NCI-H2227 (cell line): Measurements from ENCODE around the gene ITGA4.
"Not testable (repeated sequence)": the region's sequence is repeated elsewhere in the genome, so short reads cannot be mapped to it uniquely, and the experiment has no call there.

Experiments used
- DNase-seq: peaks from one replicate; lab custom pipeline; 2025; ENCODE audit not compliant: unreplicated experiment; lab: John Stamatoyannopoulos, UW

The ITGA4 gene

DNA sequence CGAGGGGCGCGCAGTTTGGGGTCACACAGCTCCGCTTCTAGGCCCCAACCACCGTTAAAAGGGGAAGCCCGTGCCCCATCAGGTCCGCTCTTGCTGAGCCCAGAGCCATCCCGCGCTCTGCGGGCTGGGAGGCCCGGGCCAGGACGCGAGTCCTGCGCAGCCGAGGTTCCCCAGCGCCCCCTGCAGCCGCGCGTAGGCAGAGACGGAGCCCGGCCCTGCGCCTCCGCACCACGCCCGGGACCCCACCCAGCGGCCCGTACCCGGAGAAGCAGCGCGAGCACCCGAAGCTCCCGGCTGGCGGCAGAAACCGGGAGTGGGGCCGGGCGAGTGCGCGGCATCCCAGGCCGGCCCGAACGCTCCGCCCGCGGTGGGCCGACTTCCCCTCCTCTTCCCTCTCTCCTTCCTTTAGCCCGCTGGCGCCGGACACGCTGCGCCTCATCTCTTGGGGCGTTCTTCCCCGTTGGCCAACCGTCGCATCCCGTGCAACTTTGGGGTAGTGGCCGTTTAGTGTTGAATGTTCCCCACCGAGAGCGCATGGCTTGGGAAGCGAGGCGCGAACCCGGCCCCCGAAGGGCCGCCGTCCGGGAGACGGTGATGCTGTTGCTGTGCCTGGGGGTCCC, at the start of gene ITGA4:
Gene ITGA4, plus strand, starts transcription at position 266 of the 620 bp plus-strand sequence. Its CDS starts 269 bp downstream, at position 535.
- DNase-seq: peak; percentile 93

DNA sequence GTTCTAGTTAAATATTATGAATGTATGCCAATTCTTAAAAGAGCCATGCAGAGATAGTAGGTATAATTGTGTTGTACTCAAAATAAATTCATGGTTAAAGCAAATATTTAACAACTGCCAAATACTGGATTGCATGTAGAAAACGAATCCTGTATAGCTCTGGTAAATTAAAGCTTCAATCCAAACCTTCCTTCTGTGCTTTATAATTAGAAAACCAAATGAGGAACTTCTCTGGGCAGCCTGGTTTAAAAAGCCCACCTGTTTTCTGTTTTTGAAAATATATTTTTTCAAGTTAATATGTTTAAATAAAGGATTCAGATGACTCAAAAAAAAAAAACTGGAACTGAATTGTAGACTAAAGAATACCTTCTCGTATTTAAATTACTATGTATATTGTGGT, 48.3 kb upstream of the ITGA4 start:
- no peak for DNase-seq

DNA sequence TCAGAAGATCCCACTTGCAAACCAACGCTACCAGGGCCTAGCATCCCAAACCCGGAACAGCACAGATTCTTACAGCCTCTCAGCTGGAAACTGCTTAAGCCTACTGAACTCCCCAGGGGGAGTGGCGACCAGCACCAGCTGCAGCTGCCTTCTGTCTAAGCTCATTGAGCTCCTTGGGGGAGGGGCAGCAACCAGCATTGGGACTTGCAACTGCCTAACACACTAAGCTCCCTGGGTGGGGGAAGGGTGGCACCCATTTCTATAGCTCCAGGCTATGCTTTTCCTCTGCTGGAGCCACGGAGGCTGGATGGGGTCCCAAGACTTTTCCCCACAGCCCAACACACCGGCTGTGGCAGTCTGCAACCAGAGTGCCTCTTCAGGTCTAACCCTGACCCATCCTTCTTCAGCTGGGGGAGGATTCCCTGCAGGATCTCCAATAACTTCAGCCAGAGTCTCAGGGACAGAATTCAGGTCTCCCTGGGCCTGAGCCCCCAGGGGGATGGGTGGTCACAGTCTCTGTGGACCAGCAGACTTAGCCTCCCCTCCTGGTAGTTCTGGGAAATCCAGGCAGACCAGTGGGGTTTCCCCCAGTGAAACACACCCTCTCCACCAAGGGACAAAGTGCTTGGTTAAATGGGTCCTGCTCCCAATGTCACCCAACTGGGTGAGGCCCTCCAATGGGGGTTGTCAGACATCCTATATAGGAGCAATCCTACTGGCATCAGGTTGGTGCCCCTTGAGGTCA, 45.9 kb upstream of the ITGA4 start:
- DNase-seq: peak; percentile 80

DNA sequence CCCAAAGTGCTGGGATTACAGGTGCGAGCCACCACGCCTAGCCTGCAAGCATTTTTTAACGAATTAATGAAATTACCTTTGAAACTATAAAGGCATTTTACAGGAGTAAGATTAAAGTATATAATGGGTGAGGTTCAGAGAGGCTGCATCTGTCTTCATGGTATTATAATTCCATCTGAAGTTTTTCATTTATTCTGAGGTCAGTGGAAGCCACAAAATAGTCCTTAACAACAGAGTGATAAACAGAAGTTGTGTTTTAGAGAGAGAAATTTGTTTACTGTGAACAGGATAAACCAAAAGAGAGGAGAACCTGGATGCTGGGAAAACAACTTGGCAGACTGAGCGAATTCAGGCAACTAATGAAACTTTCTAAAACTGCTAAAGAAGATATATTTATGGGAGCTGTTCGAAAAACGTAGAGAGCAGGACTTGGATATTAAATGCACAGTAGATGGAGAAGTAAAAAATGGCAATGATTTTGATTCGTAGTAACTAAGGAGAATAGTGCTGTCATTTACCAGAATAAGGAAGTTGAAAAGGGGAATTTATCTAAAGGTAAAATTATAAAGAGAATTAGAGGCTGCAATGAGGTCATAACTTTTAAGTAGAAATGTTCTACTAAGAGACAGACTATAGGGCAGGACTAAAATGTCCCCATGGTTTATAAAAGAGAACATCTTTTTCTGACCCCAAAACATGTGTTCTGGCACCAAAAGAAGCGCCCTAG, 37.9 kb upstream of the ITGA4 start:
- no peak for DNase-seq

- no peak for DNase-seq
These were observed 36.7 kb upstream of the ITGA4 start for GRCh38 chr2:181420259-181421130.

- DNase-seq: no peak
These were observed 36.1 kb upstream of the ITGA4 start for GRCh38 chr2:181421131-181421458.

DNA sequence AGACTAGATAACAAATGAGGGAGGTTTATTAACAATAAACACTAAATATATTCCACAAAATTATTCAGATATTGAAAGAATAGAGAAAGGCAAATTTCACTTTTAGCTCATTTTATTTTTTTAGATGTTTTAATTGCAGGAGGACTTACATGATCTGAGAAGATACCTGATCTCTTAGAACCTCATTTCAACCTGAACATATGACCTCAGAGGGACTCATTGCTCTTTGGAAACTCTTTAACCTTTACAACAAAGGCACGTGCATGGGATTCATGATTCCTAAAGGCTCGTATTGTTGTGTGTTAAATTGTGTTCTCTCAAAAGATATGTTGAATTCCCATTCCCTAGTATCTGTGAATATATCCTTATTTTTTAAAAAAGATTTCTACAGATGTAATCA, 35.7 kb upstream of the ITGA4 start:
- DNase-seq: no peak

- DNase-seq: peak; percentile 56
These were observed 30.5 kb upstream of the ITGA4 start for GRCh38 chr2:181426672-181427071.

DNA sequence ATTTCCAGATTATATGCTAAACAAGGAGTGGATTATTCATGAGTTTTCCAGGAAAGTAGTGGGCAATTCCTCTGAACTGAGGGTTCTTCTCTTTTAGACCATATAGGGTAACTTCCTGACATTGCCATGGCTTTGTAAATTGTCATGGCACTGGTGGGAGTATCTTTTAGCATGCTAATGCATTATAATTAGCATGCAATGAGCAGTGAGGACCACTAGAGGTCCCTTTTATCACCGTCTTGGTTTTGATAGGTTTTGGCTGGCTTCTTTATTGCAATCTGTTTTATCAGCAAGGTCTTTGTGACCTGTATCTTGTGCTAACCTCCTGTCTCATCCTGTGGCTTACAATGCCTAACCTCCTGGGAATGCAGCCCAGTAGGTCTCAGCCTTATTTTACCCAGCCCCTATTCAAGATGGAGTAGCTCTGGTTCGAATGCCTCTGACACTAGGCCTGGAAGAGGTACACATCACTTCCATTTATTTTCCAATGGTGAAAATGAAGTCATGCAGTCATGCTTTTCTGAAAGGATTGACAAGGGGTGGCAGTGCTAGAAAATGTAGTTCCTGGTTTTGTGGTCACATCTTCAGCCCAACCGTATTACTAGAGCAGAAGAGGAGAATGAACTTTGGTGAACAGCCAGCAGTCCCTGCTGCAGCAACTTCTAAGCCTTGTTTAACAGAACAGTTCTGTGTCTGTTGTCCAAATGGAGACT, 26.6 kb upstream of the ITGA4 start:
- no peak for DNase-seq

GRCh38 chr2:181431674-181432073, 25.5 kb upstream of the ITGA4 start:
- no peak for DNase-seq

DNA sequence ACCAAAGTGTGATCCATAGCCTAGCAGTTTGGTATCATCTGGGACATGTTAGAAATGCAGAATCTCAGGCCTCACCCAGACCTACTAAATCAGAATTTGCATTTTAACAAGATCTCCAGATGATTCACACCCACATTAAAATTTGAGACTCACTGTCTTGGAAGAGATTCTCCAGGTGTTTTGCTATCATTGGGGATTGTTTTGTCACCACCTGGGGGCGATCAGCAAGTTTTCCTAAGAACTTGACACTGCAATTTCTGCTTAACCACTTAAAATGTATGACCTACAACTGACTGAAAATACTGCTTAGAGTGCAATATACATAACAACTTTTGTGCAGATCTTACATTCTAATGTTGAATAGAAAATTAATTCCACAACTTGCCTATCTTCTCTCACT, 18.9 kb upstream of the ITGA4 start:
- DNase-seq: no peak

DNA sequence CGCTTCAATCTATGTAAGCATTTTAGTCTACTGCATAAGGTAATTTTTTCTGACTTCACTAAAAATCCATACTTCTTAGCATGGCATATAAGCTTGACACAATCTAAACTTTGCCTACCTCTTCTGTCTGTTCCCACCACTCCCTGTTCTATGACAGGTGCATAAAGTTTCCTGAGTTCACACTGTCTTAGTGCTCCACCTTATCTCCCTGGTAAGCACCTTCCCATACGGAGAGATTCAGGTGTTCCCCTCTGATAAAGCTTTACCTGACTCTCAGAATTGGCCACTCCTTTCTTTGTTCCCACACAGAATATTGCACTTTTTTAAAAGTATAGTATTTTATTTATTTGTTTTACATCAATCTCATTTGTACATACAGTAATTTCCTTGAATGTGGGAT, 16.8 kb upstream of the ITGA4 start:
- no peak for DNase-seq

GRCh38 chr2:181440919-181441318, 16.3 kb upstream of the ITGA4 start:
- DNase-seq: no peak

DNA sequence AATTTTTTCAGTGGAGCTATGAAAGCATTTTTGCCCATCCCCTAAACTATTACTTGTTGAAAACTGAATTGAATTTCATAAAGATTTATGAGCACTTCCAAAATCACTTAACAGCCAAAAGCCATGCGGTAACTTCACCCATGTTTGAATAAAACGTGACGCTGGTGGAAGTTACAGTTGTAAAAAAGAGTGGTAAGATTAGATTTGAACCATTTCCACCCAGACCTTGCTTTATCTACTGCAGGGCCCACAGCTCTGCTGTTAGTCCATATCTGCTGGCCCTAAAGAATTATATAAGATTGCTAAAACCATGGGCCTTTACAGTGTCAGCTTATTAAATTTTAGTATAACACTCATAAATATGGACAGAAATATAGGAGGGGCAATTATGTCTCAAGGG, 15.5 kb upstream of the ITGA4 start:
- no peak for DNase-seq

DNA sequence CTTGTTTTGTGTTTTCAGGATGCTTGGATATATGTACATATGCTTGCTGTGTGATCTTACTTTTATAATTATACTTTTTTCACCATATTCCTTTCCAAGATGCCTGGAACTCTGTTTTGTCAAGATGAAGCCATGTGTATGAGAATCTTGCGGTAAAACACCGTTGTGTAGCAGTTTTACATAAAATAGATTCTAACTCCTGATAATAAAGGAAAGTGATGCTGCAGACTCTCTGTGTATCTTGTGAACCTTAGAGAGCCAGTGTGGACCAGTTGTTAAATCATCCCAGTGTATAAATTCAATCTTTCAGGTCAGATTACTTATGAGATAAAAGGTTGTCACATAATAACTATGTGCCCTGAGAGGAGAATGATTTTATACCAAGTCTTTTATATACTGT, 12.5 kb upstream of the ITGA4 start:
- DNase-seq: peak; percentile 90

- no peak for DNase-seq
These were observed 10.2 kb upstream of the ITGA4 start for GRCh38 chr2:181446985-181447384.

DNA sequence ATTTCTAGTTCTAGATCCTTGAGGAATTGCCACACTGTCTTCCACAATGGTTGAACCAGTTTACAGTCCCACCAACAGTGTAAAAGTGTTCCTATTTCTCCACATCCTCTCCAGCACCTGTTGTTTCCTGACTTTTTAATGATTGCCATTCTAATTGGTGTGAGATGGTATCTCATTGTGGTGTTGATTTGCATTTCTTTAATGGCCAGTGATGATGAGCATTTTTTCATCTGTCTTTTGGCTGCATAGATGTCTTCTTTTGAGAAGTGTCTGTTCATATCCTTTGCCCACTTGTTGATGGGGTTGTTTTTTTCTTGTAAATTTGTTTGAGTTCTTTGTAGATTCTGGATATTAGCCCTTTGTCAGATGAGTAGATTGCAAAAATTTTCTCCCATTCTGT, 7.9 kb upstream of the ITGA4 start:
- DNase-seq: not testable (repeated sequence)

- DNase-seq: no peak
These were observed 2.3 kb upstream of the ITGA4 start for GRCh38 chr2:181454686-181455450.

DNA sequence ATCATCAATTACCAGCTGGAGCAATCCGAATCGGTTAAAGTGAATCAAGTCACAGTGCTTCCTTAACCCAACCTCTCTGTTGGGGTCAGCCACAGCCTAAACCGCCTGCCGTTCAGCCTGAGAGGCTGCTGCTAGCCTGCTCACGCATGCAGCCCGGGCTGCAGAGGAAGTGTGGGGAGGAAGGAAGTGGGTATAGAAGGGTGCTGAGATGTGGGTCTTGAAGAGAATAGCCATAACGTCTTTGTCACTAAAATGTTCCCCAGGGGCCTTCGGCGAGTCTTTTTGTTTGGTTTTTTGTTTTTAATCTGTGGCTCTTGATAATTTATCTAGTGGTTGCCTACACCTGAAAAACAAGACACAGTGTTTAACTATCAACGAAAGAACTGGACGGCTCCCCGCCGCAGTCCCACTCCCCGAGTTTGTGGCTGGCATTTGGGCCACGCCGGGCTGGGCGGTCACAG, 496 bp upstream of the ITGA4 start:
- peak; percentile 67 for DNase-seq
